ENCODE results near the gene GPANK1. TPM values are rescaled to one million over a fixed set of nuclear protein-coding genes. Genes with fewer than 3 reads are reported as not detected.

Gene GPANK1
- total and polyA plus RNA-seq, 2 of the 13 experiments (the other 11 are each of a cell fraction or from before 2014, with no cell fraction given), result 15.4 to 22.8 TPM

- in situ Hi-C loops (cut with HindIII; ENCODE audit: extremely low pct_ligation_motif_present, low pct_unique_long_range_greater_than_20kb) (no loop called here), intact Hi-C loops (cut with micrococcal nuclease; ENCODE audit: unreplicated experiment) (no loop called here)
- H3K4me3 ChIP-seq (replicated peaks in 1 of 3; ENCODE audit: insufficient read depth in 1 of 3, low read depth in 2 of 3, low read length in 3 of 3), result no peak overlapping the region
- peaks cover 11% of the 10 kb centered on the region for H3K4me1 ChIP-seq (ENCODE audit: insufficient read depth, low read length)
- FAIRE-seq (no peak), DNase-seq (ENCODE audit: low spot score) (no peak), ATAC-seq (no peak)
- peaks cover 10 to 14% of the 10 kb centered on the region in 2 experiments for H3K36me3 ChIP-seq (replicated peaks in 1 of 2; ENCODE audit: control insufficient read depth in 1 of 2, insufficient read depth in 2 of 2, low read length in 2 of 2)
- H3K4me2 ChIP-seq (ENCODE audit: low read depth, low read length), result no peak overlapping the region
- 84% methylated on average over 4 of the region's 4 CpGs for WGBS (ENCODE audit: low lambda C conversion rate)
- H2AFZ ChIP-seq (ENCODE audit: low read length), result no peak overlapping the region
- H4K20me1 ChIP-seq (ENCODE audit: insufficient read depth, low read length), result no peaks in the 10 kb centered on the region
- ChIA-PET CTCF (ENCODE audit: low intra/inter-chr PET ratio, low total read pairs) (no interaction called here), POLR2A (no interaction called here)
- H3K27me3 ChIP-seq (ENCODE audit: control insufficient read depth in 1 of 2, insufficient read depth in 2 of 2, low read length in 2 of 2), result no peaks in the 10 kb centered on the region
- H3K79me2 ChIP-seq (ENCODE audit: insufficient read depth, low read length), result no peaks in the 10 kb centered on the region
- no TSS peak for BruUV-seq (replicated peaks)
- no peak overlapping the region for H3K27ac ChIP-seq (ENCODE audit: extremely low read length, insufficient read depth, low read length)
- H3K9ac ChIP-seq (ENCODE audit: insufficient read depth, low read depth, low read length), result no peak overlapping the region
- H3K9me3 ChIP-seq (ENCODE audit: low read length), result no peaks in the 10 kb centered on the region
- TF ChIP-seq, protein P1, sequence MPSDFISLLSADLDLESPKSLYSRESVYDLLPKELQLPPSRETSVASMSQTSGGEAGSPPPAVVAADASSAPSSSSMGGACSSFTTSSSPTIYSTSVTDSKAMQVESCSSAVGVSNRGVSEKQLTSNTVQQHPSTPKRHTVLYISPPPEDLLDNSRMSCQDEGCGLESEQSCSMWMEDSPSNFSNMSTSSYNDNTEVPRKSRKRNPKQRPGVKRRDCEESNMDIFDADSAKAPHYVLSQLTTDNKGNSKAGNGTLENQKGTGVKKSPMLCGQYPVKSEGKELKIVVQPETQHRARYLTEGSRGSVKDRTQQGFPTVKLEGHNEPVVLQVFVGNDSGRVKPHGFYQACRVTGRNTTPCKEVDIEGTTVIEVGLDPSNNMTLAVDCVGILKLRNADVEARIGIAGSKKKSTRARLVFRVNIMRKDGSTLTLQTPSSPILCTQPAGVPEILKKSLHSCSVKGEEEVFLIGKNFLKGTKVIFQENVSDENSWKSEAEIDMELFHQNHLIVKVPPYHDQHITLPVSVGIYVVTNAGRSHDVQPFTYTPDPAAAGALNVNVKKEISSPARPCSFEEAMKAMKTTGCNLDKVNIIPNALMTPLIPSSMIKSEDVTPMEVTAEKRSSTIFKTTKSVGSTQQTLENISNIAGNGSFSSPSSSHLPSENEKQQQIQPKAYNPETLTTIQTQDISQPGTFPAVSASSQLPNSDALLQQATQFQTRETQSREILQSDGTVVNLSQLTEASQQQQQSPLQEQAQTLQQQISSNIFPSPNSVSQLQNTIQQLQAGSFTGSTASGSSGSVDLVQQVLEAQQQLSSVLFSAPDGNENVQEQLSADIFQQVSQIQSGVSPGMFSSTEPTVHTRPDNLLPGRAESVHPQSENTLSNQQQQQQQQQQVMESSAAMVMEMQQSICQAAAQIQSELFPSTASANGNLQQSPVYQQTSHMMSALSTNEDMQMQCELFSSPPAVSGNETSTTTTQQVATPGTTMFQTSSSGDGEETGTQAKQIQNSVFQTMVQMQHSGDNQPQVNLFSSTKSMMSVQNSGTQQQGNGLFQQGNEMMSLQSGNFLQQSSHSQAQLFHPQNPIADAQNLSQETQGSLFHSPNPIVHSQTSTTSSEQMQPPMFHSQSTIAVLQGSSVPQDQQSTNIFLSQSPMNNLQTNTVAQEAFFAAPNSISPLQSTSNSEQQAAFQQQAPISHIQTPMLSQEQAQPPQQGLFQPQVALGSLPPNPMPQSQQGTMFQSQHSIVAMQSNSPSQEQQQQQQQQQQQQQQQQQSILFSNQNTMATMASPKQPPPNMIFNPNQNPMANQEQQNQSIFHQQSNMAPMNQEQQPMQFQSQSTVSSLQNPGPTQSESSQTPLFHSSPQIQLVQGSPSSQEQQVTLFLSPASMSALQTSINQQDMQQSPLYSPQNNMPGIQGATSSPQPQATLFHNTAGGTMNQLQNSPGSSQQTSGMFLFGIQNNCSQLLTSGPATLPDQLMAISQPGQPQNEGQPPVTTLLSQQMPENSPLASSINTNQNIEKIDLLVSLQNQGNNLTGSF (CRISPR knock-in tag; IDR thresholded peaks at IDR 0.05), result no peak
- TF ChIP-seq ZNF251 (CRISPR knock-in tag; IDR thresholded peaks at IDR 0.05) (no peak), ZNF142 (CRISPR knock-in tag; IDR thresholded peaks at IDR 0.05) (no peak), ZNF768 (CRISPR knock-in tag; IDR thresholded peaks at IDR 0.05) (no peak), FOXK2 (IDR thresholded peaks at IDR 0.05) (no peak)
These were observed 11.6 kb upstream of the GPANK1 start for GRCh38 chr6:31676322-31676903.

All from HepG2 (cell line).